ENCODE measurements around the gene SLC13A3.

The SLC13A3 gene

GRCh38 chr20:46566125-46566524 is 85.1 kb downstream of the SLC13A3 start:
- in situ Hi-C loops (cut with HindIII; ENCODE audit: low pct_unique_long_range_greater_than_20kb, low sequenced_read_pairs): no loop called here
- no peak for DNase-seq (ENCODE audit: low read depth in 1 of 2, low spot score in 1 of 2)
- TF ChIP-seq JUND (IDR thresholded peaks at IDR 0.05; ENCODE audit: low read depth): no peak

GRCh38 chr20:46564241-46564957 is 86.9 kb downstream of the SLC13A3 start:
- peak in 1 of 2 experiments; percentile 65 for DNase-seq (ENCODE audit: low read depth in 1 of 2, low spot score in 1 of 2)
- TF ChIP-seq JUND (IDR thresholded peaks at IDR 0.05; ENCODE audit: low read depth): no peak
- in situ Hi-C loops (cut with HindIII; ENCODE audit: low pct_unique_long_range_greater_than_20kb, low sequenced_read_pairs): no loop called here

DNA sequence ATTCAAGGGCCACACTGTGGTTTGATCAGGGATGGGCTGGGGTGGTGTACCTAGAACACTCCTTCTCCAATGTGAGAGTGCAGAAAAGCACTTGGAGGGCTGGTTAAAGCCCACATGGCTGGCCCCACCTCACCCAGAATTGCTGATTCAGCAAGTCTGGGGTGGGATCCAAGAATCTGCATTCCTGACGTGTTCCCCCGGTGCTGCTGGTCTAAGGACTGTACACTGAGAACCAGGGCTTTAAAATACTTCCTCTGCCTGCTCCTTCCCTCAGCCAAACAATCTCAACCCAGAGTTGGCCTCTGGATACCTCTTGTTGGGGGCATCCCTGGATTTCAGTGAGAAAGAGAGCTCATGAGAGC is 87.4 kb downstream of the SLC13A3 start:
- no peak for TF ChIP-seq JUND (IDR thresholded peaks at IDR 0.05; ENCODE audit: low read depth)
- no peak for DNase-seq (ENCODE audit: low read depth in 1 of 2, low spot score in 1 of 2)
- in situ Hi-C loops (cut with HindIII; ENCODE audit: low pct_unique_long_range_greater_than_20kb, low sequenced_read_pairs): no loop called here

GRCh38 chr20:46563170-46563859 is 87.9 kb downstream of the SLC13A3 start:
- in situ Hi-C loops (cut with HindIII; ENCODE audit: low pct_unique_long_range_greater_than_20kb, low sequenced_read_pairs): no loop called here
- no peak for TF ChIP-seq JUND (IDR thresholded peaks at IDR 0.05; ENCODE audit: low read depth)
- no peak for DNase-seq (ENCODE audit: low read depth in 1 of 2, low spot score in 1 of 2)

- TF ChIP-seq JUND (IDR thresholded peaks at IDR 0.05; ENCODE audit: low read depth): no peak
- in situ Hi-C loops (cut with HindIII; ENCODE audit: low pct_unique_long_range_greater_than_20kb, low sequenced_read_pairs): no loop called here
- DNase-seq (ENCODE audit: low read depth in 1 of 2, low spot score in 1 of 2): peak; percentile 84 to 87
These were observed 88.7 kb downstream of the SLC13A3 start for GRCh38 chr20:46562373-46563169.

DNA sequence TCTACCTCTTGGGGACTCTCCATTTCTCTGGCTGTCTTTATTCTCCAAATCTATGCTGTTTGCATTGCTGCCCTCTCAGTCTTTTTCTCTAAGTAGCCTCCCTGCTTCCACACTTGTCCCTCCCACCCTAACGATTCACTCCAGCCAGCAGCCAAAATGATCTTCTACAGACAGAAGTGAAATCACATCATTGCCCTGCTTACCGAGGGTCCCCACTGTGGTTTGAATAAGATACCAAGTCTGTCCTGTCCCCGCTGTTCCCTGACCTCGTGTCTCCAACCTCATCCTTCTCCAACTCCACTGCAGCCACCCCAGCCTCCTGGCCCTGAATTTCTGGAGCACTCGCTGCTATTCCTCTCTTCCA is 89.3 kb downstream of the SLC13A3 start:
- no peak for TF ChIP-seq JUND (IDR thresholded peaks at IDR 0.05; ENCODE audit: low read depth)
- no peak for DNase-seq (ENCODE audit: low read depth in 1 of 2, low spot score in 1 of 2)
- in situ Hi-C loops (cut with HindIII; ENCODE audit: low pct_unique_long_range_greater_than_20kb, low sequenced_read_pairs): no loop called here

- in situ Hi-C loops (cut with HindIII; ENCODE audit: low pct_unique_long_range_greater_than_20kb, low sequenced_read_pairs): no loop called here
- no peak for TF ChIP-seq JUND (IDR thresholded peaks at IDR 0.05; ENCODE audit: low read depth)
- peak in 1 of 2 experiments; percentile 45 for DNase-seq (ENCODE audit: low read depth in 1 of 2, low spot score in 1 of 2)
These were observed 91.4 kb downstream of the SLC13A3 start for GRCh38 chr20:46559685-46560440.

- no peak for TF ChIP-seq JUND (IDR thresholded peaks at IDR 0.05; ENCODE audit: low read depth)
- no peak for DNase-seq (ENCODE audit: low read depth in 1 of 2, low spot score in 1 of 2)
- in situ Hi-C loops (cut with HindIII; ENCODE audit: low pct_unique_long_range_greater_than_20kb, low sequenced_read_pairs): no loop called here
These were observed 92.3 kb downstream of the SLC13A3 start for GRCh38 chr20:46559001-46559400.

DNA sequence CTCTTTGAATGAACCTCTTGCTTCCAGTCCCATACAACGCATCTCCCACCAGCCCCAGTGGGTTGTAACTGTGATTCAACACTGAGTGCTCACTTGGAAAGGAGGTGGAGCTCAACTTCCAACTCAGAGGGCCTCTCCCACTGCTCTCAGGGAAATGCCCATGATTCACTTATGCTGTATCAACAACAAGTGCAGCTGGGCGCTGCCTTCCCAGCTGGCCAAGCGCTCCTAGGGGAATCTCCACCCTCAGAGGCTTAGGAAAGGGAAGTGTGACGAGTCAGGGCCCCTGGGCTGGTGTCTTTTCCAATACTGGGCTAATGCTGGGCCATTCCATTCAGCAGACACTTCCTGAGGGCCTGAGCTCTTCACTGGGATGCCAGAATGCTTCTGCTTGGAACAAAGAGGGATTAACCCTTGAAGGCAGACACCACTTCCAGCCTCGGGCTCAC is 92.7 kb downstream of the SLC13A3 start:
- in situ Hi-C loops (cut with HindIII; ENCODE audit: low pct_unique_long_range_greater_than_20kb, low sequenced_read_pairs): no loop called here
- no peak for DNase-seq (ENCODE audit: low read depth in 1 of 2, low spot score in 1 of 2)
- no peak for TF ChIP-seq JUND (IDR thresholded peaks at IDR 0.05; ENCODE audit: low read depth)

DNA sequence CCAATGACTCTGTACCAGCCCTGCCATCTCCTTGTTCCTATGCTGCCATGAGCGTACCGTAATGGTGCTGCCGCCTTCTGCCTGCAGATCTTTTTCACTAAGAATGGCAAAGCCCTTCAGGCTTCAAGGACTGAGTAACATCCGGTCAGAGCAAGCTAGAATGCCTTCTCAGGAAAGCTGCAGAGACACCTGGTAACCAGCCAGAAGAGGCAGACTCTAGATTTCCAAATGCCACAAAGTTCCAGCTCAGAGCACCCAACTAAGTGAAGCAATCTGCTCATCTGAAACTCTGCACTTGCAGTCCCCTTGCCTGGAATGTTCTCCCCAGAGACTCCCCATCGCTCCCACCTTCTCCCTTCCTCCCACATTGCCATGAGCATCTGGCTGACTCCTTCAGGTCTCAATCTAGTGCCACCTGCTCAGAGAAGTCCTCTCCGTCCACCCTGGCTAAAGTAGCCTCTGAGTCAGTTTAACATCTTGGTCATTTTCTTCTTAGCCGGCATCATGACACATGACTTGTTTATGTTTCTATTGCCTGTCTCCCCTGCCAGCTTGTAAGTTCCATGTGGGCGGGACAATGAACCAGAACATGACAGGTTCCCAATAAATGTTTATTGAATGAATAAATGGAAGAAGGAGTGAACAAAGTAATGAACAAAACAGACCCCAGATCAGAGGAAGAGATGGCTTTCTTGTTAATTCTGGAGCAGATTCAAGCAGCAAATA is 93.9 kb downstream of the SLC13A3 start:
- no peak for DNase-seq (ENCODE audit: low read depth in 1 of 2, low spot score in 1 of 2)
- TF ChIP-seq JUND (IDR thresholded peaks at IDR 0.05; ENCODE audit: low read depth): no peak
- in situ Hi-C loops (cut with HindIII; ENCODE audit: low pct_unique_long_range_greater_than_20kb, low sequenced_read_pairs): no loop called here

- in situ Hi-C loops (cut with HindIII; ENCODE audit: low pct_unique_long_range_greater_than_20kb, low sequenced_read_pairs): no loop called here
- TF ChIP-seq JUND (IDR thresholded peaks at IDR 0.05; ENCODE audit: low read depth): no peak
- no peak for DNase-seq (ENCODE audit: low read depth in 1 of 2, low spot score in 1 of 2)
These were observed 95.8 kb downstream of the SLC13A3 start for GRCh38 chr20:46555370-46555956.
